H54 (cell line): ENCODE results near the gene ZNF101.

Source experiments
- DNase-seq: peaks from one replicate; pipeline ENCODE4 v3.0.0; 2011; ENCODE audit warnings: low spot score, mixed read lengths; ENCODE audit not compliant: insufficient read length
- FAIRE-seq: peaks from 3 replicates; lab custom pipeline; 2011; peaks lifted over from hg19 to GRCh38; lab: Jason Lieb, UNC
- POLR2A ChIP-seq: IDR thresholded peaks from 2 replicates; pipeline ENCODE4 v1.6.1; 2011; ENCODE audit warnings: low read depth, mild to moderate bottlenecking, low read length

Gene ZNF101

DNA sequence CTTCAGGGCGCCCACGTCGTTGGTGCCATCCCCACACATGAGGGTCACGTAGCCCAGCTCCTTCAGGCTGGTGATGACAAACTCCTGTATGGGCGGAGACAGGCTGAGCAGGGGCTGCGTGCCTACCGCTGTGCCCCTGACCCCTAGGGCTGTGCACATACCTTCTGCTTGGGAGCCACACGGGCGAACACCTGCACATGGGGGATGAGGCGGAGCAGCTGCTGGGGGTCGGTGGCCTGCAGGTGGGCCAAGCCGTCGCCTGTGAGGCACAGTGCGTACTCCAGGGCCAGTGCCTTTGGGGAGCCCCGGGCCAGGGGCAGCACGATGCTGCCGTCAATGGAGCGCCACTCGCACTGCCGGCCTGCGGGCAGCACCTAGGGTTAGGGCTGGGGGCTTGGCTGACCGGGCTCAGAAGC, 19.1 kb upstream of the ZNF101 start:
- DNase-seq, result no peak
- no peak for TF ChIP-seq POLR2A
- FAIRE-seq, result no peak

GRCh38 chr19:19650331-19650730, 18.3 kb upstream of the ZNF101 start:
- DNase-seq (no peak), FAIRE-seq (no peak)
- no peak for TF ChIP-seq POLR2A

DNA sequence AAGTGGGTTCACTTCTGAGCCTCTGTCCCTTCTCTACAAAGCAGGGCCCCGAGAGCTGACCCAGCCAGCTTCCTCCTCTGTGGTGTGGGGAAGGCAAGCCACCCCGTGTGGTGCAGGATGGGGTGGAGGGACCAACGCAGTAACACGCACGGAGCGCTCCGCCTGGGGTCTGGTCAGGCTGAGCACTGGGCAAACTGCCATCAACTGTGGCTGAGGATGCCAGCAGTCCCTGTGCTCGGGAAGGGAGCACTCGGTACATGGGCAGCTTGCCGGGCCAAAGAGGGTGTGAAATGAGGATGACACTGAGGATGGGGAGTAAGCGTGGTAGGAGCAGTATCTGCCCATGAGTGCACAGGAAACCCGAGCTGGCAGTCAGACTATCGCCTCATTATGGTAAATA, 17.6 kb upstream of the ZNF101 start:
- DNase-seq (no peak), FAIRE-seq (no peak)
- no peak for TF ChIP-seq POLR2A

GRCh38 chr19:19652482-19653295, 15.9 kb upstream of the ZNF101 start:
- TF ChIP-seq POLR2A, result no peak
- DNase-seq (no peak), FAIRE-seq (no peak)

GRCh38 chr19:19653597-19654147, 15.0 kb upstream of the ZNF101 start:
- no peak for TF ChIP-seq POLR2A
- FAIRE-seq (no peak), DNase-seq (no peak)

DNA sequence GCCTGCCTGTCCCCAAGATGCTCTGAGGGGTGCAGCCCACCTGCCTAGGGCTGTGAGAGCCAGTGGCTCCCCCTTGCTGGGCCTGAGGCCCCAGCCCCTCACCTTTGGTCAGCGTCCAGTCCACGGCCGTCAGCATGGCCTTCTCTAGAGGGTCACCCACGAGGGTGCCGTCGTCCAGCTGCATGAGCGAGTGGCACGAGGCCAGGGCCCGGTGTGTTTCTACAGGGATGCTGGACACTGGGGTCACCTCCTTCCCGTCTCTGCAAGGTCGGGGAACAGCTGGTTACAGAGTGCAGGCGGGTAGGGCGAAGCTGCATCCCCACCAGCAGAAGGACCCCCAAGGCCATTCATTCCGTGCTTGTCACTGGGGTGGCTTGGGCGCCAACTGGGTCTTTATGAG, 14.2 kb upstream of the ZNF101 start:
- DNase-seq (no peak), FAIRE-seq (no peak)
- no peak for TF ChIP-seq POLR2A

DNA sequence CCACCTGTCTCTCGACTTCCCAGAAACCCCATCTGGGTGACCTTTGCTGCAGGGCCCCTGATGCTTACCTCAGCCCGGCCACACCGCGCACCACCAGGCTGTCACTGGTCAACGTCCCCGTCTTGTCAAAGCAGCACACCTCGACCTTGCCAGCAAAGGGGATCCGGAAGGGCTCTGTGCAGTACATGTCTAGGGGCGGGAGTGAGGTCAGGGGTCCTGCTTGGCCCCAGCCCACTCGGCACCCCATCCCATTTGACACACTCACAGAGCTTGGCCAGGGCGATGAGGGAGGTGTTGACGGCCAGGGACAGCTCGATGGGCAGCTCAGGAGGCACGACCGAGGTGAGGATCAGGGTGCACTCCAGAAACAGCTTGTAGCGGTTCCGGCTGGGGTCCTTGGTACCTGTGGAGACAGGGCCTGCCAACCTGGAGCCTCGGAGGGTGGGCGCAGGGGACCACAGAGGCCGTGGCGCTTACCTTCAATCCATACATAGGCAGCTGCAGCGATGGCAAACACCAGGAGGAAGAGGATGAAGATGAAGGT, 13.5 kb upstream of the ZNF101 start:
- no peak for FAIRE-seq
- TF ChIP-seq POLR2A, result no peak
- DNase-seq, result peak; percentile 0

DNA sequence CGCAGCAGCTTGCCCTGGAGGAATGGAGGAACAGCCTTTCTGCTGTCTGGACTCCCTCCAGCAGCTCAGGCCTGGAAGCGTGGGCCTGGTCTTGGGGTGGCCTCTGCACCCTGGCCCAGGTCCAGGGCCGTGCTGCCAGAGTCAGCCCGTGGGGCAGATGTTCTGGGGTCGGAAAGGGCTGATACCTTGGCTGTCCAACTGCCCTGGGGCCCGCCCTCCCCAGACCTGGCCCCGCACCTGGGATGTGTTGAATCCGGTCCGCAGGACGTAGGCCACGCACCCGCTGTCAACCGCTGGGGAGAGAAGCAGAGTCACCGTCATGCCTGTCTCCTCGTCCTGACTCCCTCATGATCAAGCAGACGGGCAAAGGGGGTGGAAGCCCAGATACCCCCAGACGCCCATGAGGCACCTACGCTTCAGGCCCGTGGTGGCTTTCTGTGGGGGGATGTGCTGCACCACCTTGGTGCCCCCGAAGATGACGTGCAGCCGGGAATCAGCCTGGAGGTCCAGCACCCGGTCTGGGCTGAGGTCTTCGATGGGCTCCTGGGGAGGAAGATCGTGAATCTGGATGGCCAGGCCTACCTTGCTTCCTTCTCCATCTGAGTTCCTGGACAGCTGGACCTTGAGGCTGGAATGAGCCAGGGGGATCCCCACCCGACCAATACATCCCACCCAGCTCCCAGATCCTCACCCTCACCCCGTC, 12.8 kb upstream of the ZNF101 start:
- DNase-seq, result peak; percentile 1
- TF ChIP-seq POLR2A, result no peak
- FAIRE-seq, result no peak

- DNase-seq (peak; percentile 1), FAIRE-seq (no peak)
- TF ChIP-seq POLR2A, result no peak
Measured at GRCh38 chr19:19656451-19657396, 11.9 kb upstream of the ZNF101 start.

- no peak for TF ChIP-seq POLR2A
- FAIRE-seq (no peak), DNase-seq (peak; percentile 0)
Measured at GRCh38 chr19:19657397-19657783, 11.2 kb upstream of the ZNF101 start.

DNA sequence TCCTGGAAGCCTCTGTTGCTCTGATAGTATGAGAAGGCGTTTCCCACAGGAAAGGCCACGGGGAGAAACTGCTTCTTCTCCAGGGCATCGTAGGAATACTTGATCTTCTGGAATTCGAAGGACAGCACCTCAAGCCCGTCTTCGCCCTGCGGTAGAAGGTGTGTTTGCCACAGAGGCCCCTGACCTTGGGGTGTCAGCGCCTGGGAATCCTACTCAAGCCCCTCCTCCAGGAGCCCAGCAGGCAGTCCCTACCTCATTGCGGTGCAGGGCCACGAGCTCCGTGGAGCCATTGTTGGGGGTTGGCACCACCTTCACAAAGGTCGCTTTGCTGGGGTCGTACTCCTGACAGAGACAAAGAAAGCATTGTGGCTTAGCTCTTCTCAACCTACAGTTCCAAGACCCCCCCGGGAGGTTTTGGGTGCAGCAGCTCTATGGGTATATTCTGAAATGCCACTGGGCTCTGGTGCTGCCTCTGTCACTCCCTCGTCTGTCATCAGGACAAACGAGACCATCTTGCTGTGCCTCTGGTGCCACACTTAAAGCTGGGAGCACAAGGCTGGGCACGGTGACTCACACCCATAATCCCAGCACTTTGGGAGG, 8.9 kb upstream of the ZNF101 start:
- no peak for FAIRE-seq
- TF ChIP-seq POLR2A, result no peak
- DNase-seq, result no peak

DNA sequence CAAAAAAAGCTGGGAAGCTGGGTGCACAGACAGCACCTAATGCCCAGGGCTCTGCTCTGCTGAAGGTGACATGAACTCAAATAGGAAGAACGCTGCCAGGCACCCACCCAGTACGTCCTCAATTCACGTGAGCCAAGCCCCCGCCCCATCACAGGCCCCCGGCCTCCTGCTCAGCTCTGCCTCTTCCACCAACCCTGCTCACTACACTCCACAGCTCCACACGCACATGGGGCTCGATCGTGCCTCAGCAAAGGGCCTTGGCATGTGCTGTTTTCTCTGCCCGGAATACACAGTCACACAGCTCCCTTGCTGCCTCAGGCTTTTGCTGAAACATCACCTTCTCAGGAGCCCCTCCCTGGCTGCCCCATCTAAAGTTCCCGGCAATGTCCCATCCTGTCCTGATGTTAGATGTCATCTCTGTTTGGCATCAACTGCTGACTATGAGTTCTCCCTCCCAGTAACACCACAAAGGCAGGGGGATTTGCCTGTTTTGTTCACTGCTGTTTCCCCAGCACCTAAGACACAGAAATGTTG, 7.4 kb upstream of the ZNF101 start:
- DNase-seq (no peak), FAIRE-seq (no peak)
- no peak for TF ChIP-seq POLR2A

GRCh38 chr19:19661675-19662251, 6.9 kb upstream of the ZNF101 start:
- DNase-seq, result no peak
- TF ChIP-seq POLR2A, result no peak
- no peak for FAIRE-seq
